ENCODE data around the gene PCGF3.

The PCGF3 gene

GRCh38 chr4:658681-659667, 46.7 kb upstream of the PCGF3 start:
- Histone ChIP-seq H3K36me3 (ENCODE audit: insufficient read depth) (no peaks in the 10 kb centered on the region), H3K27ac (no peak overlapping the region)
- TF ChIP-seq CTCF (conservative IDR thresholded peaks at IDR 0.05; ENCODE audit: low read depth, low read length): no peak

GRCh38 chr4:659851-660250, 45.8 kb upstream of the PCGF3 start:
- no peak overlapping the region for H2AFZ ChIP-seq (ENCODE audit: low read depth)
- no peaks in the 10 kb centered on the region for H3K4me1 ChIP-seq (ENCODE audit: low read depth, poor library complexity, severe bottlenecking)
- no peak overlapping the region for H3K9ac ChIP-seq
- H3K36me3 ChIP-seq (ENCODE audit: insufficient read depth): no peaks in the 10 kb centered on the region
- no peak overlapping the region for H3K4me2 ChIP-seq
- H3K79me2 ChIP-seq (ENCODE audit: insufficient read depth, low read depth): no peaks in the 10 kb centered on the region
- H3K27me3 ChIP-seq (ENCODE audit: insufficient read depth, low read depth): no peaks in the 10 kb centered on the region
- no peak for TF ChIP-seq CTCF (conservative IDR thresholded peaks at IDR 0.05; ENCODE audit: low read depth, low read length)
- no peaks in the 10 kb centered on the region for H4K20me1 ChIP-seq (ENCODE audit: insufficient read depth)
- H3K27ac ChIP-seq: no peak overlapping the region
- H3K4me3 ChIP-seq (IDR thresholded peaks at IDR 0.05; ENCODE audit: insufficient read depth, low read depth, low read length): no peak overlapping the region

More at GRCh38 chr4:658681-659667, 46.7 kb upstream of the PCGF3 start:
- no peaks in the 10 kb centered on the region for H3K79me2 ChIP-seq (ENCODE audit: insufficient read depth, low read depth)
- no peak overlapping the region for H3K4me3 ChIP-seq (IDR thresholded peaks at IDR 0.05; ENCODE audit: insufficient read depth, low read depth, low read length)
- H3K9ac ChIP-seq: no peak overlapping the region
- no peak overlapping the region for H3K4me2 ChIP-seq
- H2AFZ ChIP-seq (ENCODE audit: low read depth): no peak overlapping the region
- no peaks in the 10 kb centered on the region for H3K4me1 ChIP-seq (ENCODE audit: low read depth, poor library complexity, severe bottlenecking)
- H4K20me1 ChIP-seq (ENCODE audit: insufficient read depth): no peaks in the 10 kb centered on the region
- no peaks in the 10 kb centered on the region for H3K27me3 ChIP-seq (ENCODE audit: insufficient read depth, low read depth)

- no peaks in the 10 kb centered on the region for H4K20me1 ChIP-seq (ENCODE audit: insufficient read depth)
- no peak overlapping the region for H3K9ac ChIP-seq
- no peak overlapping the region for H3K4me2 ChIP-seq
- H3K27ac ChIP-seq: no peak overlapping the region
- no peaks in the 10 kb centered on the region for H3K36me3 ChIP-seq (ENCODE audit: insufficient read depth)
- H2AFZ ChIP-seq (ENCODE audit: low read depth): no peak overlapping the region
- H3K27me3 ChIP-seq (ENCODE audit: insufficient read depth, low read depth): no peaks in the 10 kb centered on the region
- H3K4me1 ChIP-seq (ENCODE audit: low read depth, poor library complexity, severe bottlenecking): no peaks in the 10 kb centered on the region
- TF ChIP-seq CTCF (conservative IDR thresholded peaks at IDR 0.05; ENCODE audit: low read depth, low read length): no peak
- H3K4me3 ChIP-seq (IDR thresholded peaks at IDR 0.05; ENCODE audit: insufficient read depth, low read depth, low read length): no peak overlapping the region
- no peaks in the 10 kb centered on the region for H3K79me2 ChIP-seq (ENCODE audit: insufficient read depth, low read depth)
These were observed 45.2 kb upstream of the PCGF3 start for GRCh38 chr4:660401-660800.

GRCh38 chr4:661231-661630, 44.4 kb upstream of the PCGF3 start:
- no peak for TF ChIP-seq CTCF (conservative IDR thresholded peaks at IDR 0.05; ENCODE audit: low read depth, low read length)
- H2AFZ ChIP-seq (ENCODE audit: low read depth): no peak overlapping the region
- H3K36me3 ChIP-seq (ENCODE audit: insufficient read depth): no peaks in the 10 kb centered on the region
- no peak overlapping the region for H3K27ac ChIP-seq
- no peaks in the 10 kb centered on the region for H3K79me2 ChIP-seq (ENCODE audit: insufficient read depth, low read depth)
- no peak overlapping the region for H3K4me2 ChIP-seq
- no peak overlapping the region for H3K9ac ChIP-seq
- no peaks in the 10 kb centered on the region for H3K27me3 ChIP-seq (ENCODE audit: insufficient read depth, low read depth)
- H4K20me1 ChIP-seq (ENCODE audit: insufficient read depth): no peaks in the 10 kb centered on the region
- H3K4me1 ChIP-seq (ENCODE audit: low read depth, poor library complexity, severe bottlenecking): no peaks in the 10 kb centered on the region
- H3K4me3 ChIP-seq (IDR thresholded peaks at IDR 0.05; ENCODE audit: insufficient read depth, low read depth, low read length): no peak overlapping the region

Measured in KMS-11 (cell line).